ENCODE results near the gene PSME4.

Gene PSME4

GRCh38 chr2:53867169-53867568 is 103.6 kb downstream of the PSME4 start:
- H3K4me3 ChIP-seq (ENCODE audit: low read length in 2 of 2): no peak overlapping the region
- H3K27ac ChIP-seq (ENCODE audit: low read depth in 2 of 2, low read length in 2 of 2): no peak overlapping the region
- H3K4me1 ChIP-seq (ENCODE audit: control insufficient read depth in 2 of 2, insufficient read depth in 2 of 2, low read length in 2 of 2): no peaks in the 10 kb centered on the region
- peaks cover 18 to 43% of the 10 kb centered on the region in 2 donors for H3K36me3 ChIP-seq (ENCODE audit: control insufficient read depth in 2 of 2, insufficient read depth in 2 of 2, low read length in 2 of 2)
- no peaks in the 10 kb centered on the region for H3K27me3 ChIP-seq (ENCODE audit: control insufficient read depth in 2 of 2, insufficient read depth in 2 of 2, low read length in 2 of 2)
- no peak overlapping the region for H3K9ac ChIP-seq (ENCODE audit: low read depth in 1 of 2, low read length in 2 of 2)
- no peaks in the 10 kb centered on the region for H3K9me3 ChIP-seq (ENCODE audit: control insufficient read depth in 2 of 2, low read length in 2 of 2)

DNA sequence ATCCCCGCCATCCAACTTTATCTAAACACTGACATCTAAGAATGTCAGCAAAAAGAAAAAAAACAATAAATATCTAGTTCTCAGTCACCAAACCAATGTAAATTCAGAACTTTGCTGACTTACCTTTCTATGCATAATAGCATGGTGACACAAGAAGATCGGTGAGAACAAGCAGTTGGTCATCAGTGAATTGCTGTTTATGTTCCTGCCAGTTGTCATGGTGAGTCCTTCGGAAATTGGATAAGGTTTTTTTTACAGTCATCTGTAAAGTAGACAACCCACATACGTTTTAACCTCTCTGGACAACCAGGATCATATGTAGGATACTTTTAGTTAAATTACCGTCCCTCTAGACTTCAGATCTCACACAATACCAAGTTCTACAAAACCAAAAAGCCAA is 104.8 kb downstream of the PSME4 start:
- Histone ChIP-seq H3K4me1 (ENCODE audit: control insufficient read depth in 2 of 2, insufficient read depth in 2 of 2, low read length in 2 of 2) (no peaks in the 10 kb centered on the region), H3K27me3 (ENCODE audit: control insufficient read depth in 2 of 2, insufficient read depth in 2 of 2, low read length in 2 of 2) (no peaks in the 10 kb centered on the region), H3K9ac (ENCODE audit: low read depth in 1 of 2, low read length in 2 of 2) (no peak overlapping the region), H3K27ac (ENCODE audit: low read depth in 2 of 2, low read length in 2 of 2) (no peak overlapping the region), H3K36me3 (ENCODE audit: control insufficient read depth in 2 of 2, insufficient read depth in 2 of 2, low read length in 2 of 2) (peaks cover 18 to 41% of the 10 kb centered on the region in 2 donors), H3K9me3 (ENCODE audit: control insufficient read depth in 2 of 2, low read length in 2 of 2) (no peaks in the 10 kb centered on the region), H3K4me3 (ENCODE audit: low read length in 2 of 2) (no peak overlapping the region)

DNA sequence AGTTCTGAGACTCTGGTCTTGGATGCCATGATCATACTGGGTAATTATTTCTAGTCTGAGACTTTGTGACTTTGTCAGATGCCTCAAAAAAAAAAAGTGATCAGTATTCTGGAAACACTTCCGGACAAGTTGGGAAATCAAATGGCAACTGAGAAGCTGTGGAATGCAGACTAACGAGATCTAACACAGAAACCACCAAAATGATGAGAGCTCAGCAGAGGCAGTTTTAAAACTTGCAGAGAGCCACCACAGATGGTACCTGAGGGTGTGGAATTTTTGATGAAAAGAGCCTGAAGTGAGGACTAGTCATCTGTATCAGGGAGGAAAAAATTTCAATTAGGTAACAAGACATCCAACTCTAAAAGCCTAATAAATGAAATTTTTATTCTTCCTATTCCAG is 105.5 kb downstream of the PSME4 start:
- Histone ChIP-seq H3K9ac (ENCODE audit: low read depth in 1 of 2, low read length in 2 of 2) (no peak overlapping the region), H3K27me3 (ENCODE audit: control insufficient read depth in 2 of 2, insufficient read depth in 2 of 2, low read length in 2 of 2) (no peaks in the 10 kb centered on the region), H3K9me3 (ENCODE audit: control insufficient read depth in 2 of 2, low read length in 2 of 2) (no peaks in the 10 kb centered on the region), H3K4me3 (ENCODE audit: low read length in 2 of 2) (no peak overlapping the region), H3K4me1 (ENCODE audit: control insufficient read depth in 2 of 2, insufficient read depth in 2 of 2, low read length in 2 of 2) (no peaks in the 10 kb centered on the region), H3K36me3 (ENCODE audit: control insufficient read depth in 2 of 2, insufficient read depth in 2 of 2, low read length in 2 of 2) (peaks cover 18 to 37% of the 10 kb centered on the region in 2 donors), H3K27ac (ENCODE audit: low read depth in 2 of 2, low read length in 2 of 2) (no peak overlapping the region)

DNA sequence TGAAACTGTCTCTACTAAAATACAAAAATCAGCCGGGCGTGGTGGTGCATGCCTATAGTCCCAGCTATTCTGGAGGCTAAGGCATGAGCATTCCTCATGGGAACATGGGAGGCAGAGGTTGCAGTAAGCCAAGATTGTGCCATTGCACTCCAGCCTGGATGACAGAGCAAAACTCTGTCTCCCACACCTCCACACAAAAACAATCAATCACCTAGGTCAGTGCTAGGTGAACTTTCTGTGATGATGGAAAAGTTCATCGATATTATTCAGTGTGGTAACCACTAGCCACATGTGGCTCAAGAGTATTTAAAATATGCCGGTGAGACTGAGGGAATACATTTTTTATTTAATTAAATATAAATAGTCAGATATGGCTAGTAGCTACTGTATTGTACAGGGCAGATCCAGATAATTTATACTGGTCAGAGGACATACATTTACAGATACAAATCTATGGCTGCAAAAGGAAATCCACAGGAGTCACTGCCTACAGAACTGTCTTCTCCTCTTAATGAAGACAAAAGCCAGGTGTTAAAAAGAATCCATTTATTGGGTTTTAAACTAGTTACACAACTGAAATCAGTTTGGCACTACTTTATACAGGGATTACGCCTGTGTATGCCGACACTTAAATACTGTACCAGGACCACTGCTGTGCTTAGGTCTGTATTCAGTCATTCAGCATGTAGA is 107.1 kb downstream of the PSME4 start:
- no peaks in the 10 kb centered on the region for H3K27me3 ChIP-seq (ENCODE audit: control insufficient read depth in 2 of 2, insufficient read depth in 2 of 2, low read length in 2 of 2)
- no peak overlapping the region for H3K4me3 ChIP-seq (ENCODE audit: low read length in 2 of 2)
- no peak overlapping the region for H3K9ac ChIP-seq (ENCODE audit: low read depth in 1 of 2, low read length in 2 of 2)
- no peaks in the 10 kb centered on the region for H3K9me3 ChIP-seq (ENCODE audit: control insufficient read depth in 2 of 2, low read length in 2 of 2)
- no peaks in the 10 kb centered on the region for H3K4me1 ChIP-seq (ENCODE audit: control insufficient read depth in 2 of 2, insufficient read depth in 2 of 2, low read length in 2 of 2)
- peaks cover 18 to 33% of the 10 kb centered on the region in 2 donors for H3K36me3 ChIP-seq (ENCODE audit: control insufficient read depth in 2 of 2, insufficient read depth in 2 of 2, low read length in 2 of 2)
- no peak overlapping the region for H3K27ac ChIP-seq (ENCODE audit: low read depth in 2 of 2, low read length in 2 of 2)

GRCh38 chr2:53861824-53862223 is 109.0 kb downstream of the PSME4 start:
- Histone ChIP-seq H3K27ac (ENCODE audit: low read depth in 2 of 2, low read length in 2 of 2) (no peak overlapping the region), H3K4me3 (ENCODE audit: low read length in 2 of 2) (no peak overlapping the region)

GRCh38 chr2:53859206-53860181 is 111.3 kb downstream of the PSME4 start, which contains the start of gene GPR75:
GPR75 (minus strand) TSS chr2:53859967; CDS start chr2:53854756, 5,211 bp downstream.
- no peak within 1 kb of the TSS for H3K9ac ChIP-seq (ENCODE audit: low read depth in 1 of 2, low read length in 2 of 2)
- H3K27me3 ChIP-seq (ENCODE audit: control insufficient read depth in 2 of 2, insufficient read depth in 2 of 2, low read length in 2 of 2): no peaks in the 10 kb centered on the region
- no peaks in the 10 kb centered on the region for H3K4me1 ChIP-seq (ENCODE audit: control insufficient read depth in 2 of 2, insufficient read depth in 2 of 2, low read length in 2 of 2)
- H3K27ac ChIP-seq (ENCODE audit: low read depth in 2 of 2, low read length in 2 of 2): no peak within 1 kb of the TSS
- H3K9me3 ChIP-seq (ENCODE audit: control insufficient read depth in 2 of 2, low read length in 2 of 2): no peaks in the 10 kb centered on the region
- peaks cover 0 to 10% of the 10 kb centered on the region in 2 donors for H3K36me3 ChIP-seq (ENCODE audit: control insufficient read depth in 2 of 2, insufficient read depth in 2 of 2, low read length in 2 of 2)
- H3K4me3 ChIP-seq (ENCODE audit: low read length in 2 of 2): peak within 1 kb of the TSS; percentile 37 to 41

More at GRCh38 chr2:53861824-53862223, 109.0 kb downstream of the PSME4 start:
- H3K9ac ChIP-seq (ENCODE audit: low read depth in 1 of 2, low read length in 2 of 2): no peak overlapping the region
- no peaks in the 10 kb centered on the region for H3K9me3 ChIP-seq (ENCODE audit: control insufficient read depth in 2 of 2, low read length in 2 of 2)
- H3K4me1 ChIP-seq (ENCODE audit: control insufficient read depth in 2 of 2, insufficient read depth in 2 of 2, low read length in 2 of 2): no peaks in the 10 kb centered on the region
- peaks cover 18 to 24% of the 10 kb centered on the region in 2 donors for H3K36me3 ChIP-seq (ENCODE audit: control insufficient read depth in 2 of 2, insufficient read depth in 2 of 2, low read length in 2 of 2)
- H3K27me3 ChIP-seq (ENCODE audit: control insufficient read depth in 2 of 2, insufficient read depth in 2 of 2, low read length in 2 of 2): no peaks in the 10 kb centered on the region

DNA sequence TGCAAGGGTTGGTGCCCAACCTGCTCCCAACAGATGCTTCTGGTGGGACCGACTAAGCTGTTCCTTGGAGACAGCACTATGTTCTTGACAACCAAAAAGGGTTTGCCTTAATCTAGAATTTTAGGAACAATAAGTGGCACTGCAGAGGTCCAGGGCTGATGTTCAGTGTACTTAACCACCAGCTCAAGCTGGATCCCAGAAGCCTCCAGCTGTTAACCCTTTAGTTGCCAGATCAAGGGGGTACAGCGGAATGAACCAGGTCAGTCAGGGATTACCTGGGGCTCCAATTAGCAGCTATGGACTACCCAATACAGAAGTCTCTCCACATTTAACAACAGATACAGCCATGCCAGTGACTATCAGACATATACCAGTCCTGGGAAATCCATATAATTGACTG is 114.5 kb downstream of the PSME4 start:
- Histone ChIP-seq H3K9me3 (ENCODE audit: control insufficient read depth in 2 of 2, low read length in 2 of 2) (no peaks in the 10 kb centered on the region), H3K9ac (ENCODE audit: low read depth in 1 of 2, low read length in 2 of 2) (no peak overlapping the region), H3K27ac (ENCODE audit: low read depth in 2 of 2, low read length in 2 of 2) (no peak overlapping the region), H3K4me3 (ENCODE audit: low read length in 2 of 2) (no peak overlapping the region), H3K36me3 (ENCODE audit: control insufficient read depth in 2 of 2, insufficient read depth in 2 of 2, low read length in 2 of 2) (peaks cover 9 to 10% of the 10 kb centered on the region in 2 donors), H3K27me3 (ENCODE audit: control insufficient read depth in 2 of 2, insufficient read depth in 2 of 2, low read length in 2 of 2) (no peaks in the 10 kb centered on the region), H3K4me1 (ENCODE audit: control insufficient read depth in 2 of 2, insufficient read depth in 2 of 2, low read length in 2 of 2) (no peaks in the 10 kb centered on the region)

- Histone ChIP-seq H3K27me3 (ENCODE audit: control insufficient read depth in 2 of 2, insufficient read depth in 2 of 2, low read length in 2 of 2) (no peaks in the 10 kb centered on the region), H3K9me3 (ENCODE audit: control insufficient read depth in 2 of 2, low read length in 2 of 2) (no peaks in the 10 kb centered on the region), H3K27ac (ENCODE audit: low read depth in 2 of 2, low read length in 2 of 2) (no peak overlapping the region), H3K4me1 (ENCODE audit: control insufficient read depth in 2 of 2, insufficient read depth in 2 of 2, low read length in 2 of 2) (no peaks in the 10 kb centered on the region), H3K36me3 (ENCODE audit: control insufficient read depth in 2 of 2, insufficient read depth in 2 of 2, low read length in 2 of 2) (peaks cover 9 to 10% of the 10 kb centered on the region in 2 donors), H3K4me3 (ENCODE audit: low read length in 2 of 2) (no peak overlapping the region), H3K9ac (ENCODE audit: low read depth in 1 of 2, low read length in 2 of 2) (no peak overlapping the region)
Measured at GRCh38 chr2:53854678-53855077, 116.1 kb downstream of the PSME4 start.

- H3K4me1 ChIP-seq (ENCODE audit: control insufficient read depth in 2 of 2, insufficient read depth in 2 of 2, low read length in 2 of 2): no peaks in the 10 kb centered on the region
- no peak overlapping the region for H3K27ac ChIP-seq (ENCODE audit: low read depth in 2 of 2, low read length in 2 of 2)
- no peak overlapping the region for H3K9ac ChIP-seq (ENCODE audit: low read depth in 1 of 2, low read length in 2 of 2)
- no peaks in the 10 kb centered on the region for H3K27me3 ChIP-seq (ENCODE audit: control insufficient read depth in 2 of 2, insufficient read depth in 2 of 2, low read length in 2 of 2)
- H3K4me3 ChIP-seq (ENCODE audit: low read length in 2 of 2): no peak overlapping the region
- H3K9me3 ChIP-seq (ENCODE audit: control insufficient read depth in 2 of 2, low read length in 2 of 2): no peaks in the 10 kb centered on the region
- H3K36me3 ChIP-seq (ENCODE audit: control insufficient read depth in 2 of 2, insufficient read depth in 2 of 2, low read length in 2 of 2): peaks cover 9 to 10% of the 10 kb centered on the region in 2 donors
Measured at GRCh38 chr2:53852532-53852931, 118.3 kb downstream of the PSME4 start.
